ENCODE measurements around the gene BUB1B. TPM values are rescaled to one million over a fixed set of nuclear protein-coding genes. Genes with fewer than 3 reads are reported as not detected.

The BUB1B gene
- total RNA-seq, 4 donors from 2014 or later: 0.37 to 7.4 (median 1.5) TPM

- ATAC-seq (ENCODE audit: low FRiP score) (no peak), DNase-seq (ENCODE audit: low spot score) (no peak)
- TF ChIP-seq CTCF (IDR thresholded peaks at IDR 0.05): no peak
Observed at GRCh38 chr15:40249477-40250303, 88.8 kb downstream of the BUB1B start.

- no peak for TF ChIP-seq CTCF (IDR thresholded peaks at IDR 0.05)
- no peak for DNase-seq (ENCODE audit: low spot score)
- no peak for ATAC-seq (ENCODE audit: low FRiP score)
Observed at GRCh38 chr15:40250304-40250656, 89.4 kb downstream of the BUB1B start.

DNA sequence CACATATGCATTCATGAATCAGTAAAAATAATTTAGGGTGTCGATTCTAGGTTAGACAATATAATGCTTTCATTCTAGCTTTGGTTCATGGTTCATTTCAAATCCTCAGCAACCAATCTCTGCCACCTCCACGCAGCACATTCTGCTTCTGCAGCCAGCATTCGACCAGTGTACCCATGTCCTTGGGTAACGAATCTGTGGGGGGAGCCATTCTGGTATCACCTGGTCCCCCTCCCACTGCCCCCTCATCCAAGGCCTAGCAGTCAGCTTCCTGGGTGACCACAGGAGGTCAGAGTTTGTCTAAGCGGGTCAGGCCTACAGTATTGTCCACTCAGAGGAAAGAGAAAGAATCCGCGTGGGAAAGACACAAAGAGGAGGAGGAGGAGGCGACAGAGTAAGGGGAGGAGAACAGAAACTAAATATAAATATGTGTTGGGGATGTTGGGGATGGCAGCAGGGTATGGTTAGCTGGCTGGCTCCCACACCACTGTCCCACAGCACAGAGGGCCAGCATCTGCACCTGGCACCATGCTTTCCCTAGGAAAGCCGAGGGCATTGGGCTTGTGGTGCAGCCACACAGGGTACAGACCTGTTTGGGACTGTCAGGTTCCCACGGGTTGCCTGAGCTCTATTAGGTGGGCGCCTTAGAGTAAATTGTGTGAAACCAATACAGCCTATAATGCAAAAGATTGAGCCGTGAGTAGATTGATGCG, 90.1 kb downstream of the BUB1B start:
- no peak for TF ChIP-seq CTCF (IDR thresholded peaks at IDR 0.05)
- DNase-seq (ENCODE audit: low spot score) (no peak), ATAC-seq (ENCODE audit: low FRiP score) (no peak)

- TF ChIP-seq CTCF (IDR thresholded peaks at IDR 0.05): no peak
- DNase-seq (ENCODE audit: low spot score) (no peak), ATAC-seq (ENCODE audit: low FRiP score) (no peak)
Observed at GRCh38 chr15:40251486-40252140, 90.7 kb downstream of the BUB1B start.

DNA sequence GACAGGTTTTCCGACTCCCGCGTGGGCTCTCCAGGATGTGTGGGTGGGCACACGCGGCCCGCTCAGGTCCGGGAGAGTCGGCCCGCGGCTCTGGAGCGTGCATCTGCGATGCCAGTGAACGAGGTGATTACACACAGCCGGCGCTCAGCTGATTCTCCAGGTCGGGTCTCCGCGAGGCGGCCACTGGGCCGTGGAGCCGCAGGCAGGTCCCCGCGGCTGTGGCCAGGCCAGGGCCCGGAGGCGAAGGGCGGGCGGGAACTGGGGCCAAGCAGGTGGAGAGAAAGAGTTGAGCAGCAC, 91.2 kb downstream of the BUB1B start:
- no peak for ATAC-seq (ENCODE audit: low FRiP score)
- no peak for DNase-seq (ENCODE audit: low spot score)
- TF ChIP-seq CTCF (IDR thresholded peaks at IDR 0.05): no peak

DNA sequence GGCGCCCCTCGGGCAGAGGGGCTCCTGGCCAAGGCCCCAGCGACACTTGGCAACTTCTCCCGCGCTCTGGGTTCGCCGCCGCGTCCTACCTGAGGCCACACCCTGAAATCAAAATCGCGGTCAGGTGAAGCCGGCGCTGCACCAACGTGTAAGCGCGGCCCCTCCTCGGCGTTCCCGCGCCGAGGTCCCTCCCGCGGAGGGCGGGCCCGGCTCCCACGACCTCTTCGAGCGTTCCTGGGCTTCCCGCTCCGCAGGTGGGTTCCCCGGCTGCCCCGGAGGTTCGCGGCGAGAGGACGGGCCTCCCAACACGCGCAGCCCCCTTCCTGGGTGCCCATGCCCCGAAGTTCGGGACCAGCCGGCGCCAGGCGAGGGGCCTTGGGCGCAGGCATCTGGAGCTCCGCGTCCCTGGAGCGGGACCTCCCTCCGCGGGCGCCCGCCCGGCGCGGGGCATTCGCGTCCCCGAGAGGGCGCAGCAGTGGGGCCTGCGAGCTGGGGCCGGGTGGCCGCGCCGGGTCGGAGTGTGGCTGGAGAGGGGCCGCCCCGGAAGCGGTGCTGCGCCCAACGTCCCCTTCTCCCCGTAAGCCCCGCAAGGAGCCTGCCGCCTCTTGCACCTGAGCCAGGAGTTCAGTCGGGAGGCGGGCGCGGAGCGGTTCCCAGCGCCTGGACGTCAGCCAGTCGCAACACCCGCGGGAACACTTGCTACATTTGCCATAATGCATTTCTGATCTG, 91.7 kb downstream of the BUB1B start:
- no peak for TF ChIP-seq CTCF (IDR thresholded peaks at IDR 0.05)
- ATAC-seq (ENCODE audit: low FRiP score) (peak; percentile 38), DNase-seq (ENCODE audit: low spot score) (no peak)
